NCI-H2029 treated with DMSO at 0.1 percent for 48 hours (cell line): ENCODE data around the gene HEXIM2.
"Not testable (repeated sequence)": the region's sequence is repeated elsewhere in the genome, so short reads cannot be mapped to it uniquely, and the experiment has no call there.

ENCODE experiments used
- DNase-seq: peaks from one replicate; lab custom pipeline; 2025; lab: John Stamatoyannopoulos, UW

HEXIM2 gene, protein sequence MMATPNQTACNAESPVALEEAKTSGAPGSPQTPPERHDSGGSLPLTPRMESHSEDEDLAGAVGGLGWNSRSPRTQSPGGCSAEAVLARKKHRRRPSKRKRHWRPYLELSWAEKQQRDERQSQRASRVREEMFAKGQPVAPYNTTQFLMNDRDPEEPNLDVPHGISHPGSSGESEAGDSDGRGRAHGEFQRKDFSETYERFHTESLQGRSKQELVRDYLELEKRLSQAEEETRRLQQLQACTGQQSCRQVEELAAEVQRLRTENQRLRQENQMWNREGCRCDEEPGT

DNA sequence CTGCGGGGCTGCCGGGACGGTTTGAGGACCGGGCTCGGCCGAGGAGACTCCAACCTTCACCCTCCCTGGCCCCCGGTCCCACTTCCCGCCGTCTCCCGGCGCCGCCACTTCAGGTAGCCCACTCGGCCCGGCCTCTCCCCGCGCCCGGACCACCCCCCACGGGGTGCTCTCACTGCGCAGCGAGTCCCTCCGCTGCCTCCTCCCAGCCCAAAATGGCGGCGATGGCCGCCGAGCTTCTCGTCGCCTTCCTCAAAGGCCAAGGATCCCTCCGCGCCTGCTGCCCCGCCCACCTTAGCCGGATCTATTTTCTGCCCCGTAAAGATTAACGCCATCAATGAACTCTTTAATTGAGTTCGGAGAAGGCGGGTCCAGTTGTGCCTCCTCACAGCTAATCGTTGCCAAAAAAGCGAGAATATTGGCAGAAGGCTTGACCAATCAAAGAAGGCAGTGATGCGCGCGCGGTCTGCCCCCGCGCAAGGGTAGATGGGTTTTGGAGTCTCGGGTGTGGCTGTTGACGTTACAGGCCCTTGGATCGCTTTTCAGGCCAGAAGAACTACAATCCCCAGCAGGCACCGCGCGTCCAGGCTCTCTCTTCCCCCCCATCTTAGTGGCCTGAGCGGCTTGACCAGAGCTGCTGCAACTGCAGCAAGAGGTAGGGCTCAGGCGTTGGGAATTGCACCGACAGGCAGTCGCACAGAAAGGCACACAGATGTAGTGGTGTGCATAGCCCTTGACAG, at the start of gene HEXIM2:
HEXIM2 (plus strand) TSS at position 588 of the 737 bp plus-strand sequence. CDS start 919 bp downstream, outside the sequence.
- peak; percentile 95 for DNase-seq

DNA sequence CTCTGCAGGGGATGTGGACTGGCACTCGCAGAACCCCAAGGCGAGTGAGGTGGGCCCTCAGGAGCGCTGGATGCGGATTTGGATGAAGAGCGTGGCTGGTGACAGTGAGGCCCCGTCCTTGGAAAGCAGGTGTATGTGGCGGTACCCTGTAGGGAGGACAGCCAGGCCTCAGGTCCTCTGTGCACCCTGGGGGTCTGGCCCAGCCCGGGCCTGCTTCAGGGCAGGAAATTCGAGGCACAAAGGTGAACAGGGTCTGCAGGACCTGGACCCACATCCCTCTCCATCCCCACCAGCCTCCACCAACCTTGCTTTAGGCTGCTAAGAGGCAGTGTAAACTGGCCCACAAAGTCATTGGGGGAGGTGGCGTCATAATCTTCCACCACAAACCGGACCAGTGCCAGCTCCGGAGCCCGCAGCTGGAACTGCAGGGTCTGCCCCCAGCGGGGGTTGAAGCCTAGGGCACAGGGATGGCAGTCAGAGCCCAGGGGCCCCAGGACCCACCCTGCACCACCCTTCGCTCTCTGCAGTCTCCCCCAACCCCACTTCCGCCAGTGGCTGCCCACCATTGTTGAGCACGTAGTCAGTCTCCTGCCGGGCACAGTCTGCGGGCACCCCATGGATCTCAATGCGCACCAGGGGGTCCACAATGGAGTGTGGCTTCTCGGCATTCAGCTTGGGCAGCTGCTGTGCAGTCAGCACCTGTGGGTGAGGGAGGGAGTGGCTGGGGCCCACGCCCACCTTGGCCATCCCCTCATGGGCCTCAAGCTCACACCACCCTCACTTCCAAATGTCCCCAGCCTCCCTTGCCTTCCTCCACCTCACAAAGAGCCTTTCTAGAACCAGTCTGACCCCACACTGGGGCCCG, 48.9 kb upstream of the HEXIM2 start:
- no peak for DNase-seq

GRCh38 chr17:45113424-45113754, 48.3 kb upstream of the HEXIM2 start:
- DNase-seq = no peak

GRCh38 chr17:45114117-45114932, 47.4 kb upstream of the HEXIM2 start:
- no peak for DNase-seq

- no peak for DNase-seq
Measured at GRCh38 chr17:45115015-45115625, 46.6 kb upstream of the HEXIM2 start.

- DNase-seq = no peak
Measured at GRCh38 chr17:45115871-45116270, 45.8 kb upstream of the HEXIM2 start.

GRCh38 chr17:45116434-45117016, 45.1 kb upstream of the HEXIM2 start:
- DNase-seq = no peak

DNA sequence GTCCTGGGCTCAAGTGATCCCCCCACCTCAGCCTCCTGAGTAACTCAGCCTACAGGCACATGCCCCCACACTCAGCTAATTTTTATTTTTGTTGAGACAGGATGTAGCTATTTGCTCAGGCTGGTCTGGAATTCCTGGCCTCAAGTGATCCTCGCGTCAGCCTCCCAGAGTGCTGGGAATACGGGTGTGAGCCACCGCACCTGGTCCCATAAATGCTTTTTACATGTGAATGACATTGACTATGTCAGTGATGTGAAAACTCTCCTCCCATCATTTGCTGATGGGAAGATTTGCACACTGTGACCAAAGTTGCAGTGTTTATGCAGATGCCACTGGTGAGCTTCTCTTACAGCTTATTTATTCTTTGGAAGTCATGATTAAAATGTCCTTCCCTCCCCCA, 44.3 kb upstream of the HEXIM2 start:
- no peak for DNase-seq

GRCh38 chr17:45117848-45118646, 43.6 kb upstream of the HEXIM2 start:
- no peak for DNase-seq

GRCh38 chr17:45118691-45119090, 43.0 kb upstream of the HEXIM2 start:
- no peak for DNase-seq

GRCh38 chr17:45119964-45120363, 41.7 kb upstream of the HEXIM2 start:
- DNase-seq = no peak

GRCh38 chr17:45120558-45120957, 41.1 kb upstream of the HEXIM2 start:
- no peak for DNase-seq

DNA sequence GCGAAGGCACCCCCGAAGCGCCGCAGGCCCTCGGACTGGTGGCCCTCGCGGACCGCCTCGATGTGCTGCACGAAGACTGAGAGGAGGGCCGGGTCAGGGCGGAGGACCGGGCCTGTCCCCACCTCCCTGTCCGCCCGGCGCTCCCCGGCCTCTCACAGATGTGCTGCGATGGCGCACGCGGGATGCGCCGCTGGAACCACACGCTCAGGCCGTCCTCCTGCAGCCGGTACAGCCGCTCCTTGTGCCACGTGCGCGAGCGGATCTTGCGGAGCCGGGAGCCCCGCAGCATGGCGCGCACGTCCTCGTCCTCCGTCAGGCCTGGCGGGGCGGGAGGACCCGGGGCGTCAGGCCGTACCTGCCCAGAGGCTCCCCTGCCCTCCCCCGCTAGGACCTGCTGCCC, 40.6 kb upstream of the HEXIM2 start:
- no peak for DNase-seq

DNA sequence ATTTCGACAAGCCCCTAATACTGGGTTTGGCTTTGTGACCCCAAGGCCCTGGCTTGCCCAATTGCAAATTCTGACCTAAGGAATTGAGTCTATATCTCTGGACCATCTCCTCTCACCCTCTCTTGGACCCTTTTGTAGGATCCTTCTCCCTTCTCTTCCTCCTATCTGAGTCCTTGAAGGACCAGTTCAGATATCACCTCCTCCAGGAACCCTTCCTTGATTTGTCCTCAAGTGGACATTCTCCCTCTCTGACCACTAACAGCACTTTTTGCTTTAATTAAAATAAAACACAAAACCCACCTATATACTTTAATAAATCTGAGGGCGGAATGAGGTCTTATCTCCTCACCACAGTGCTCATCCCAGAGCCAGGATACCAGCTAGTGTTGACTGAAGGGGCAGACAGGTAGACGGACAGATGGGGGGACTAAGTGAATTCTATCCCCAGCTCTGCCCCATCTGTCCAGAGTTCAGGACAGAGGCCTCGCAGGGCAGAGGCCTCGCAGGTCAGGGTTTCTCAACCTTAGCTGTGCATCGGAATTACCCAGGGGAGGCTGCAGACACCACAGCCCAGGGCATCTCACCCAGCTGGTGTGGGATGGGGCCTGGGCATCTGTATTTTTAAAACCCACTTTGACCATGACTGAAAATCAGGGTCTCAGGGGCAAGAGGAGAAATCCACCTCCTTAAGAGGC, 38.5 kb upstream of the HEXIM2 start:
- no peak for DNase-seq

GRCh38 chr17:45123930-45124796, 37.5 kb upstream of the HEXIM2 start:
- no peak for DNase-seq

GRCh38 chr17:45124797-45125122, 36.9 kb upstream of the HEXIM2 start:
- not testable (repeated sequence) for DNase-seq

DNA sequence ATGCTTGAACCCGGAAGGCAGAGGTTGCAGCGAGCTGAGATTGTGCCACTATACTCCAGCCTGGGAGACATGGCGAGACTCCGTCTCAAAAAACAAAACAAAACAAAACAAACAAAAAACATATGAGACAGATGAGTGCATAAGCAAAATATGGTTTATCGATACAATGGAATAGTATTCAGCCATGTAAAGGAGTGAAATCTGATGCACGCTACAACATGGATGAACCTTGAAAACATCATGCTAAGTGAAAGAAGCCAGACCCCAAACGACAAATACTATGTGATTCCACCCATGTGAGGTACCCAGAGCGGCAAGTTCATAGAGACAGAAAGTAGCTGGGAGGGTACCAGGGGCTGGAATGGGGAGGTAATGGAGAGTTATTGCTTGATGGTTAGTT, 36.2 kb upstream of the HEXIM2 start:
- DNase-seq = no peak

- DNase-seq = no peak
Measured at GRCh38 chr17:45127207-45127547, 34.5 kb upstream of the HEXIM2 start.
